ENCODE results near the gene SMARCD1.

DNA sequence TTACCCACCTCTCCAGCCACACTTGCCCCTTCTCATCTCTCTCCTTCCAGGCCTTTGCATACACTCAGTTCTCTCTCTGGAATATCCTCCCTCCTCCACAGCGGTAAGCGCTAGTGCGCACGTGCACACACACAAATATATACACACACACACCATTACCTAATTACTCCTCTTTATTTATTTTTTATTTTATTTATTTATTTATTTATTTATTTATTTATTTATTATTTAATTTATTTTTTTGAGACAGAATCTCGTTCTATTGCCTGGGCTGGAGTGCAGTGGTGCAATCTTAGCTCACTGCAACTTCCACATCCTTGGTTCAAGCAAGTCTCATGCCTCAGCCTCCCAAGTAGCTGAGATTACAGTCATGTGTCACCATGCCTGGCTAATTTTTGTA lies 16.1 kb upstream of the SMARCD1 start:
- TF ChIP-seq POLR2A (IDR thresholded peaks at IDR 0.05; ENCODE audit: low read length), result no peak
- TF ChIP-seq GATA1 (IDR thresholded peaks at IDR 0.05; ENCODE audit: low read depth, low read length), result no peak
